Chondrocyte (in vitro differentiated cells): Measurements from ENCODE around the gene PHF5A. TPM values are rescaled to one million over a fixed set of nuclear protein-coding genes. Genes with fewer than 3 reads are reported as not detected.
"Not testable (repeated sequence)": the region's sequence is repeated elsewhere in the genome, so short reads cannot be mapped to it uniquely, and the experiment has no call there.

Source experiments
- DNase-seq: peaks from one replicate; pipeline ENCODE4 v3.0.0; 2021; ENCODE audit warnings: mixed read lengths, low spot score
- H3K27ac Mint-ChIP-seq: one replicate; pipeline ENCODE4 v1.8.0; 2021; ENCODE audit warnings: mild to moderate bottlenecking, moderate library complexity, mixed read lengths; ENCODE audit not compliant: unreplicated experiment
- H3K27me3 Mint-ChIP-seq: 2 replicates; pipeline ENCODE4 v1.8.0; 2021; ENCODE audit warnings: low read depth, mixed read lengths
- H3K36me3 Mint-ChIP-seq: 2 replicates; pipeline ENCODE4 v1.8.0; 2021; ENCODE audit warnings: low read depth, mixed read lengths
- H3K4me1 Mint-ChIP-seq: 2 replicates; pipeline ENCODE4 v1.8.0; 2021; ENCODE audit warnings: low read depth, mild to moderate bottlenecking, mixed read lengths
- H3K4me3 Mint-ChIP-seq: one replicate; pipeline ENCODE4 v1.8.0; 2021; ENCODE audit warnings: mild to moderate bottlenecking, moderate library complexity, mixed read lengths; ENCODE audit not compliant: unreplicated experiment
- H3K9me3 Mint-ChIP-seq: 2 replicates; pipeline ENCODE4 v1.8.0; 2021; ENCODE audit warnings: low read depth, mixed read lengths
- CTCF ChIP-seq: fragments of 200-600 bp; sonication (generic); IDR thresholded peaks from 2 replicates; pipeline ENCODE4 v1.5.0; 2021; ENCODE audit warnings: antibody characterized with exemption, mild to moderate bottlenecking, moderate library complexity
- total RNA-seq: library from RNA; stranded (reverse); gene quantifications from 3 replicates; pipeline ENCODE4 v1.2.1, GENCODE V29; 2021

The PHF5A gene
- total RNA-seq, 1 donor from 2014 or later: 26.8 TPM

DNA sequence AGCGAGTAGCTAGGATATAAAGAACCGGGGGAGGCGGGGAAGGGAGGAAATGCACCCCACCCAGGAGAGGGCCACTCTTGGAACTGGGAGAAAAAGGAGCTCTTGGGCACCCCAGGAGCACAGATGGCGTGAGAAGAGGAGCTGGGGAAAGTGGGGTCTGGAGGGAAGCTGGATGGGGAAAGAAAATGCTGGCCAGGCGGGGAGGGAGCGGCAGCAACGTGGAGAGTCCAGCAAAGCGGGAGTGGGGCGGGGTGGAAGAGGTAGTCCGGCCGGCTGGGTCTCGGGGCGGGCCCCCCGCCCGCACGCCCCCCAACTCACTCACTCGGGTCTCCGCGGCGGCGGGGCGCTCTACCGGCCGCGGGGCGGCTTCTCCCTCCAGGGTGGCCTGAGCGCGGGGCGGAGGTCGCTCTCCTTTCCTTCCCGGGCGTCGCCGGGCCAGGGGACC is 22.4 kb downstream of the PHF5A start:
- Mint-ChIP-seq H3K9me3 (no peaks in the 10 kb centered on the region), H3K27me3 (no peaks in the 10 kb centered on the region), H3K4me1 (peaks cover 36% of the 10 kb centered on the region), H3K27ac (peak overlapping the region; percentile 98), H3K4me3 (peak overlapping the region; percentile 97), H3K36me3 (peaks cover 2% of the 10 kb centered on the region)
- peak; percentile 84 for DNase-seq
- no peak for TF ChIP-seq CTCF

DNA sequence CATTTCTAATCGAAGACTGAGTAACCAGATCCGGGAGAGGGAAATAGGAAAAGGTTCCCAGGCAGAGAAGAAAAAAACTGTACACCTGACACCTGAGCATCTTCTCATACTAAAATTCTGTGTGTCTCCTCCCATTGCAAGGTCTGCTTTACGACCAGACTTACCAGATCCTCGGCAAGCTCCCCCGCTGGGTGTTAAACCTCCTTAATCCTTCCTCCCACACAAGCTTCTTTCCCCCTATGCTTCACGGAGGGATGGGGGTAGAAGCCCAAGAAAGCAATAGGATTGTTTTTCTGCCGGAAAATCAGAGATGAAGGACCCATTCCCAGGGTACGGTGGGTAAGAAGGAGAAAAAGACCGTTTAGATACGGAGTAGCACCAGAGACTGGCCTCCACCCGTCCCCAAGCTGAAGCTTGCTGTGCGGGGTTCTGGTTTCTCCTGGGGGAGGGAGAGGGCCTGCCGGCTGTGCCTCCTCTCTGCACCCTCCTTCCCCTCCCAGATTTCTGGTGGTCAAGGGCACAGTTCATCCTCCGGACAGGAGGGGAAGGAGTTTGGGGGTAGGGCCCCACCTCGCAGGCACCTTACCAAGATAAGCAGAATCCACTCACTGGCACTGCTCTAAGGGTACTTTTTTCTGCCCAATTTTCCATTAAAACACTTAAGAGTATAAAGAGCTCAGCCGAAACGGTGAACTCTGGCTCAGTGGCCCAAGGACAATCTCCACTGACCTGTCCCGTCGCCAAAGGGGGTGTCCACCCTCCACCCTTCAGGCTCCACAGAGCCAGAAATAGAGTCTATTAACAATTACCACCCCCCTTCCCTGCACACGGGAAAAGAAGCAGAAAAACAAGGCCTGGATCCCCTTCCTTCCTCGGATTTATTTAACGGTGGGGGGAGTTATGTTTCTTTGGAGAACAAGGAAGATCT is 23.1 kb downstream of the PHF5A start:
- no peaks in the 10 kb centered on the region for H3K27me3 Mint-ChIP-seq
- H3K4me3 Mint-ChIP-seq: peak overlapping the region; percentile 97
- peaks cover 2% of the 10 kb centered on the region for H3K36me3 Mint-ChIP-seq
- no peak for TF ChIP-seq CTCF
- DNase-seq: peak; percentile 49
- peak overlapping the region; percentile 98 for H3K27ac Mint-ChIP-seq
- peaks cover 36% of the 10 kb centered on the region for H3K4me1 Mint-ChIP-seq
- H3K9me3 Mint-ChIP-seq: no peaks in the 10 kb centered on the region

DNA sequence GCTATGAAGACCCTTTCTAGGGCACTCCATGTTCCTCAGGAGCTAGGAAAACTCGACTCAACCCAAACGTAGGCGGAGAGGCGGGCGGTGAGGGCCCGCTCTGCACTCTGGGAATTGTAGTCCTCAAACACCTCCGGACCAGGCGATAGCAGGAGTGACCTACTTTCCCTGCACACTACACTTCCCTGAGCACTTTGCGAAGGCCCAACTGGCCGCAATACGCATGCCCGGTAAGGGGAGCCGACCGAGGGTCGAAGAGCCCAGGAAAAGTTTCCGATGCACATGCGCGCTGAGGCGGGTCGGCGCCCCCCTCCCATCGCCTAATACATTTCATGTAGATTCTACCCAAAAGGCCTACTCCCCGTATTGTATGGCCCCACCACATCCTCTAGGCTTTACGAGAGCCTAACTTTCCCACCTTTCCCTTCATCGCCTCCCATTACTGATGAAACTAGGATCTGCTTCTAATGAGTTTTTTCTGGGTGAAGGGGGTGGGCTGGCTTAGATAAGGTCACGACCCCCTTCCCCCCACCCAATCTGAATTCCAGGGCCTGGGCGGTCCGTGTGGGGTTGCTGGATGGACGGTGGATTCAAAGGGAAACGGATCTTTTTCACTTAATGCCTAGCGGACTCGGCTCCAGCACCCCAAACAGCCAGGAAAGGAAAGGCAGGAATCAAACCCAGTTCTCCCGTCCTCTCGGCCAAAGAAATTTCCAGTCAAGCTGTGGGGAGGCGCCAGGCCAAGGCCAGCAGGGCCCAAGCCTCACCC is 23.9 kb downstream of the PHF5A start:
- Mint-ChIP-seq H3K4me3 (peak overlapping the region; percentile 97), H3K36me3 (peaks cover 2% of the 10 kb centered on the region), H3K27ac (peak overlapping the region; percentile 98), H3K27me3 (no peaks in the 10 kb centered on the region), H3K9me3 (no peaks in the 10 kb centered on the region), H3K4me1 (peaks cover 36% of the 10 kb centered on the region)
- DNase-seq: peak; percentile 97
- no peak for TF ChIP-seq CTCF

GRCh38 chr22:41442240-41442792 is 26.2 kb downstream of the PHF5A start:
- H3K27ac Mint-ChIP-seq: no peak overlapping the region
- H3K9me3 Mint-ChIP-seq: no peaks in the 10 kb centered on the region
- peaks cover 3% of the 10 kb centered on the region for H3K36me3 Mint-ChIP-seq
- no peaks in the 10 kb centered on the region for H3K27me3 Mint-ChIP-seq
- peak overlapping the region; percentile 97 for H3K4me3 Mint-ChIP-seq
- TF ChIP-seq CTCF: no peak
- peaks cover 33% of the 10 kb centered on the region for H3K4me1 Mint-ChIP-seq
- DNase-seq: no peak

GRCh38 chr22:41440511-41440910 is 28.0 kb downstream of the PHF5A start:
- Mint-ChIP-seq H3K36me3 (peaks cover 20% of the 10 kb centered on the region), H3K27ac (peak overlapping the region; percentile 17)
- not testable (repeated sequence) for H3K9me3 Mint-ChIP-seq

More at GRCh38 chr22:41440511-41440910, 28.0 kb downstream of the PHF5A start:
- DNase-seq, H3K27me3 Mint-ChIP-seq, H3K4me3 Mint-ChIP-seq: not testable (repeated sequence)
- H3K4me1 Mint-ChIP-seq: peaks cover 37% of the 10 kb centered on the region
